ENCODE results near the gene VWF. TPM values are rescaled to one million over a fixed set of nuclear protein-coding genes. Genes with fewer than 3 reads are reported as not detected.
A peak's percentile ranks its signal among the peaks of the same experiment; 100 is the strongest.
"Not testable (repeated sequence)": the region's sequence is repeated elsewhere in the genome, so short reads cannot be mapped to it uniquely, and the experiment has no call there.

VWF gene
- total and polyA plus RNA-seq, 12 donors, result 104 to 480 (median 253) TPM

DNA sequence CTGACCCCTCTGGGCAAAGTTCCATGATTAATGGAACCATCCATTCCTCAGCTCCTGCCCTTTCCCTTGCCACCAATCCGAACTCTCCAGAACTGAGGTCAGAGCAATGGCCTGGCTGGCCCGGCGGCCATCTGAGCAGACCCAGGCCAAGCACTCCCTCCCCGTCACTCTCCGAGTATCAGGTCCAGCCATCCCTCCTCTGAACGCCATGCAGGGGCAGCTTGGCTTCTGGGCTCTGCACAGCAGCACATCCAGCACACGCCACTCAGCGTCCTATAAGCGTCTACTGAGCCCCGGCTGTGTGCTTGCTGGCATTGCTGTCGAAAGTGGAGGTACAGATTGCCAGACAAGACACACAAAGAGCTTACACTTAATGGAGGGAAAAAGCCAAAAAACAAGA, 34.3 kb upstream of the VWF start:
- intact Hi-C loops (cut with DNase I), result no loop called here
- Histone ChIP-seq H3K4me3 (no peak overlapping the region), H3K4me1 (peaks cover 0 to 61% (median 27%) of the 10 kb centered on the region in 9 donors), H3K36me3 (no peaks in the 10 kb centered on the region), H3K27me3 (peaks cover 0 to 16% (median 0%) of the 10 kb centered on the region in 7 donors), H3K9me3 (no peaks in the 10 kb centered on the region), H3K27ac (peak overlapping the region in 4 of 10 donors; percentile 33 to 60 (median 46))
- 73 to 86% methylated on average over 11 of the region's 11 CpGs for WGBS, 2 donors
- ATAC-seq (no peak), DNase-seq (no peak)
- TF ChIP-seq CTCF (IDR thresholded peaks at IDR 0.05), result no peak

DNA sequence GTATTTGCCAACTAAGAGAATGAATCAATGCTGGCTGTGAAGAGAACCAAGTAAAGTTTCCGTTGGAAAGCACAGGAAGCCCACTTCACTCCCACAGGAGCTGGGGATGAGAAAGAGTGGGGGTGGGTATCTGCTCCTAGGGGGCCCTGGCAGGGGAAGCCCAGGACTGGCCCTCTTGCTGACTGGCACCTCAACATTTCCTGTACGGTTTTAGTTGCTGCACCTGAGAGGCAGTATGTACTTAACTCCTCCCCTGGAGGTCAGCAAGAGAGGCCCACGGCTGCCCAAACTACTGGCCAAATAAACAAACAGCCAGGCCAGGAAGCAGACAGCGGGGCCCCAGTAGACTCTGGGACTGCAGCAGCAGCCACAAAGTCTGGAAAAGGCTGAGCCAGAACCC, 33.8 kb upstream of the VWF start:
- Histone ChIP-seq H3K4me1 (peaks cover 0 to 63% (median 27%) of the 10 kb centered on the region in 9 donors), H3K36me3 (no peaks in the 10 kb centered on the region), H3K27ac (peak overlapping the region in 6 of 10 donors; percentile 8 to 60 (median 38)), H3K9me3 (no peaks in the 10 kb centered on the region), H3K4me3 (no peak overlapping the region), H3K27me3 (peaks cover 0 to 16% (median 0%) of the 10 kb centered on the region in 7 donors)
- DNase-seq (no peak), ATAC-seq (peak in 3 of 8 donors; percentile 17 to 35 (median 24))
- no peak for TF ChIP-seq CTCF (IDR thresholded peaks at IDR 0.05)
- intact Hi-C loops (cut with DNase I), result no loop called here
- WGBS, 2 donors, result 48 to 56% methylated on average over 4 of the region's 4 CpGs

DNA sequence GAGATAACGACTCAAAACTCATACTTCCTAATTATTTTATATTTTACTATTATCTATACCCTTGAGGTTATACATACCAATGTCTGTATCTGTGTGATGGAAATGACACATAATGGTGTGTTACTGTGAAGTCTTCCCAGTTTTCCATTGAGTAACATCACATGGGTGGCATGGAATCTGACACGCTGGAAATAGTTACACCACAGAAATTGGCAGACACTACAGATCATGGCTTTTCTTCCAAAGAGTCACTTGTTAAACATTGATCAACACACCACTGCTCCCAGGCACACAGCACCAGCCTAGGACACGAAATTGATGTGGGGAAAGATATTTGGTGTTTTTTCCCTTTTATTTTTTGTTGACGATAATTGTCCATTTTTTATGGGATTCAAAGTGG, 33.0 kb upstream of the VWF start:
- peaks cover 0 to 16% (median 0%) of the 10 kb centered on the region in 7 donors for H3K27me3 ChIP-seq
- no peaks in the 10 kb centered on the region for H3K36me3 ChIP-seq
- no peak overlapping the region for H3K27ac ChIP-seq
- 95 to 97% methylated on average over 4 of the region's 4 CpGs for WGBS, 2 donors
- intact Hi-C loops (cut with DNase I), result no loop called here
- H3K9me3 ChIP-seq, result no peaks in the 10 kb centered on the region
- DNase-seq (no peak), ATAC-seq (no peak)
- peaks cover 0 to 63% (median 27%) of the 10 kb centered on the region in 9 donors for H3K4me1 ChIP-seq
- H3K4me3 ChIP-seq, result no peak overlapping the region
- TF ChIP-seq CTCF (IDR thresholded peaks at IDR 0.05), result no peak

- DNase-seq, result peak; percentile 83 to 89
- TF ChIP-seq CTCF (IDR thresholded peaks at IDR 0.05), result no peak
- Histone ChIP-seq H3K4me3 (no peak overlapping the region), H3K9me3 (no peaks in the 10 kb centered on the region), H3K36me3 (no peaks in the 10 kb centered on the region), H3K27ac (peak overlapping the region; percentile 10 to 87 (median 72)), H3K27me3 (peaks cover 0 to 16% (median 0%) of the 10 kb centered on the region in 7 donors), H3K4me1 (peaks cover 0 to 42% (median 9%) of the 10 kb centered on the region in 9 donors)
- ATAC-seq, result peak; percentile 84 to 97 (median 95)
- 48 to 53% methylated on average over 15 of the region's 15 CpGs for WGBS, 2 donors
- intact Hi-C loops (cut with DNase I), result loop anchor here in 3 of 10 donors (2.0 kb wide), 2 partner anchors 16 to 30 kb away; partner anchors contain the start of gene VWF (in 2 of the 3)
These were observed 30.4 kb upstream of the VWF start for GRCh38 chr12:6154730-6155459.

- H3K27ac ChIP-seq; H3K27me3 ChIP-seq; intact Hi-C loops (cut with DNase I); ATAC-seq; H3K4me1 ChIP-seq; DNase-seq; H3K4me3 ChIP-seq; H3K36me3 ChIP-seq; H3K9me3 ChIP-seq: not testable (repeated sequence)
- 98% methylated on average over 15 of the region's 15 CpGs for WGBS, 2 donors
These were observed 24.3 kb upstream of the VWF start for GRCh38 chr12:6148722-6149121.
